ENCODE measurements around the gene OCLN. TPM values are rescaled to one million over a fixed set of nuclear protein-coding genes. Genes with fewer than 3 reads are reported as not detected.
"Not testable (repeated sequence)": the region's sequence is repeated elsewhere in the genome, so short reads cannot be mapped to it uniquely, and the experiment has no call there.

The OCLN gene
- total RNA-seq, 1 donor from 2014 or later: 136 TPM

DNA sequence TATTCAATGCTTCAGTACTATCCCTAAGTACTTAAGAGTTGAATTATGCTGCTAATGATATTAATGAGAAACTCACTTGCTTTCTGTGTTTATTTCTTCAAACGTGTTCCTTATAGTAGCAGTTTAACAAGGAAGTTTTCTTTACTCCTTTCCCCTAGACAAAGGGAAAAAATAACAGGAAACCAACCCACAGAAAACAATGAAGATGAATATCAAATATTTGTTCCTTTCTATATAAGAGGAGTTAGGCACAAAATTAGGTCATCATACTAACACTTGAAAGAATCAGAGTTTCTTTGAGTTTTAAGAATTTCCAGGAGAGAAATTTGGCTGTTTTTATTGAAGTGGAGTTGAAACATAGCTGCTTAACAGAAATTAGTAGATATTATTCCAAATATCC, 15.4 kb upstream of the OCLN start:
- H3K4me1 ChIP-seq: no peaks in the 10 kb centered on the region
- no peak overlapping the region for H3K4me3 ChIP-seq
- H3K36me3 ChIP-seq: no peaks in the 10 kb centered on the region
- H3K27ac ChIP-seq: no peak overlapping the region
- DNase-seq (no peak), ATAC-seq (no peak)
- no peaks in the 10 kb centered on the region for H3K9me3 ChIP-seq
- H3K27me3 ChIP-seq: no peaks in the 10 kb centered on the region
- TF ChIP-seq, protein P1, sequence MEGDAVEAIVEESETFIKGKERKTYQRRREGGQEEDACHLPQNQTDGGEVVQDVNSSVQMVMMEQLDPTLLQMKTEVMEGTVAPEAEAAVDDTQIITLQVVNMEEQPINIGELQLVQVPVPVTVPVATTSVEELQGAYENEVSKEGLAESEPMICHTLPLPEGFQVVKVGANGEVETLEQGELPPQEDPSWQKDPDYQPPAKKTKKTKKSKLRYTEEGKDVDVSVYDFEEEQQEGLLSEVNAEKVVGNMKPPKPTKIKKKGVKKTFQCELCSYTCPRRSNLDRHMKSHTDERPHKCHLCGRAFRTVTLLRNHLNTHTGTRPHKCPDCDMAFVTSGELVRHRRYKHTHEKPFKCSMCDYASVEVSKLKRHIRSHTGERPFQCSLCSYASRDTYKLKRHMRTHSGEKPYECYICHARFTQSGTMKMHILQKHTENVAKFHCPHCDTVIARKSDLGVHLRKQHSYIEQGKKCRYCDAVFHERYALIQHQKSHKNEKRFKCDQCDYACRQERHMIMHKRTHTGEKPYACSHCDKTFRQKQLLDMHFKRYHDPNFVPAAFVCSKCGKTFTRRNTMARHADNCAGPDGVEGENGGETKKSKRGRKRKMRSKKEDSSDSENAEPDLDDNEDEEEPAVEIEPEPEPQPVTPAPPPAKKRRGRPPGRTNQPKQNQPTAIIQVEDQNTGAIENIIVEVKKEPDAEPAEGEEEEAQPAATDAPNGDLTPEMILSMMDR (IDR thresholded peaks at IDR 0.05): no peak
- intact Hi-C loops (cut with DNase I): no loop called here

DNA sequence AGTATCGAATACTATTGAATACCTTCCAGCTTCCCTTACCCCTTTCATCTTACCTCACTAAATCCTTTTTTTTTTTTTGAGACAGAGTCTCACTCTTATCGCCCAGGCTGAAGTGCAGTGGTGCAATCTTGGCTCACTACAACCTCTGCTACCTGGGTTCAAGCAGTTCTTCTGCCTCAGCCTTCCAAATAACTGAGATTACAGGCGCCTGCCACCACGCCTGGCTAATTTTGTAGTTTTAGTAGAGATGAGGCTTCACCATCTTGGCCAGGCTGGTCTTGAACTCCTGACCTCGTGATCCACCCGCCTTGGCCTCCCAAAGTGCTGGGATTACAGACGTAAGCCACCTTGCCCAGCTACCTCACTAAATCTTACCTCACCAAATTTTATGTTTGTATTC, 14.3 kb upstream of the OCLN start:
- DNase-seq; ATAC-seq; H3K36me3 ChIP-seq; intact Hi-C loops (cut with DNase I); H3K27ac ChIP-seq; H3K27me3 ChIP-seq; H3K4me1 ChIP-seq; H3K4me3 ChIP-seq; H3K9me3 ChIP-seq: not testable (repeated sequence)

DNA sequence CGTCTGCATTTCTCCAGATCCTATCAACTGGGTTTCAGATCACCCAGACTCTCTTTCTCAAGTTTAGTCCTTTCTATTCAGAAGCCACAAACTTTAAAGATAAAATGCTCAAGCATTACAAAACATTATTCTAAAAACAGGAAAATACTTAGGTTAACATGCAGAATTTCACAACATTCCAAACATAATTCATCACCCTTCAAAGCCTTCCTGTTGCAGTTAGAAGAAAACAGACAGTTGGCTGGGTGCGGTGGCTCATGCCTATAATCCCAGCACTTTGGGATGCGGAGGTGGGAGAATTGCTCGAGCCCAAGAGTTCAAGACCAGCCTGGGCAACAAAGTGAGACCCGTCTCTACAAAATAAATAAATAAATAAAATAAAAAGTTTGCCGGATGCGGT, 7.7 kb upstream of the OCLN start:
- ATAC-seq (no peak), DNase-seq (no peak)
- Histone ChIP-seq H3K4me3 (no peak overlapping the region), H3K4me1 (no peaks in the 10 kb centered on the region), H3K27me3 (no peaks in the 10 kb centered on the region), H3K36me3 (no peaks in the 10 kb centered on the region), H3K27ac (no peak overlapping the region), H3K9me3 (no peaks in the 10 kb centered on the region)
- TF ChIP-seq, protein P1 (IDR thresholded peaks at IDR 0.05): no peak
- intact Hi-C loops (cut with DNase I): no loop called here

DNA sequence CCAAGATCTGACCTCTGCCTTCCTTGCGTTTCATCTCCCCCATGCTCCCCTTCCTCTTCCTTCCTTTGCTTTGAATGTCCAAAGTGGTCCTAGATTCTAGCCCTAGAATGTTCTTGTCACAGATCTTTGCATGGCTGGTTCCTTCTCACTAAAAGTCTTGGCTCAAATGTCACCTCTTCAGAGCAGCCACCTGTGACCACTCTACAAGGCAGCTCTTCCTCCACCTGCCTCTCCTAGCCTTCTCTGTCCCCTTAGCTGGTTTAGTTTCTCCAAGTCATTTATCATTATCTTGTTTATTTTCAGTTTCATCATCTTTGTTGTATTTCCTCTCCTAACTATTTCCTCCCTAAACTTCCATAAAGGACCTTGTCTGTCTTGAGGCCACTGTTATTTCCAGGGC, 7.1 kb upstream of the OCLN start:
- H3K27me3 ChIP-seq: no peaks in the 10 kb centered on the region
- no peak for DNase-seq
- intact Hi-C loops (cut with DNase I): no loop called here
- no peak for ATAC-seq
- no peak overlapping the region for H3K27ac ChIP-seq
- no peaks in the 10 kb centered on the region for H3K36me3 ChIP-seq
- H3K4me3 ChIP-seq: no peak overlapping the region
- H3K9me3 ChIP-seq: no peaks in the 10 kb centered on the region
- no peaks in the 10 kb centered on the region for H3K4me1 ChIP-seq
- TF ChIP-seq, protein P1 (IDR thresholded peaks at IDR 0.05): no peak

DNA sequence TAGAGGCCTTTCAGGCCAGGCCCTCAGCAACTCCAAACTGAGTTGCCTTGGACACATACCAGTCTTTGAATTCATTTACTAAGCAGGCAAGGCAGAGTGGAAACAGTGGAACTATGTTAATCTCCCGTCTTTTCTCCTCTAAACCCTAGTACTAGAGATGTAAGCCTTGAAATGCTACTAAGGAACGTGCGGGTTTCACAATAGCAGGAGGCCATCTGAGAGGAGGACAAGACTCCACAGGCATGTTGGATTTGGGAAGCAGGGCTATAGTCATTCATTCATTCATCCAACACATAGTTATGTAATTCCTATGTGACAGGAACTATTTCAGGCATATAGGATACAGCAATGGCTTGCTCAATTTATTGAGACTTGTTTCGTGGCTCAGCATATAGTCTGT, 3.3 kb upstream of the OCLN start:
- no peak overlapping the region for H3K4me3 ChIP-seq
- H3K27me3 ChIP-seq: peaks cover 12% of the 10 kb centered on the region
- H3K27ac ChIP-seq: no peak overlapping the region
- no peaks in the 10 kb centered on the region for H3K9me3 ChIP-seq
- DNase-seq (no peak), ATAC-seq (no peak)
- intact Hi-C loops (cut with DNase I): no loop called here
- H3K36me3 ChIP-seq: no peaks in the 10 kb centered on the region
- no peaks in the 10 kb centered on the region for H3K4me1 ChIP-seq
- TF ChIP-seq, protein P1 (IDR thresholded peaks at IDR 0.05): no peak

DNA sequence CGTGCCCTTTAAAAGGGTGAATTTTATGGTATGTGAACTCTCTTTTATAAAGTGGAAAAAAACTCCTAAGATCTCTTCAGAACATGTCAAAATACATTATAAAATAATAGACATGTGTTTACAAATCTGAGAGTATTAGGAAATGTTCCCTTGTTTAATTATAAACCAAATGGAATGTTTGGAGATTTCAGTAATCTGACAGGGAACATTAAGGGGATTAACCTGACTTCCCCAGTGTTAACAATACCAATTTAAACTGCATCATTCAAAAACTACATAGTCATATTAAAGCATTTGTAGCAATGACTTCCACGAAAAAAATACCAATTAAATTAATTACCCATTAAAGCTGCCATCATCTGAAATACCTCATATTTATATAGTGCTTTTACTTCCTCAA, 1.6 kb upstream of the OCLN start:
- no peak for ATAC-seq
- no peak overlapping the region for H3K27ac ChIP-seq
- H3K36me3 ChIP-seq: no peaks in the 10 kb centered on the region
- TF ChIP-seq, protein P1 (IDR thresholded peaks at IDR 0.05): no peak
- no peaks in the 10 kb centered on the region for H3K4me1 ChIP-seq
- DNase-seq: no peak
- H3K27me3 ChIP-seq: peaks cover 12% of the 10 kb centered on the region
- no peaks in the 10 kb centered on the region for H3K9me3 ChIP-seq
- intact Hi-C loops (cut with DNase I): no loop called here
- H3K4me3 ChIP-seq: no peak overlapping the region

All from upper lobe of right lung (tissue), 1 donor.